SK-N-SH treated with all-trans-retinoic acid at 6 μM for 48 hours (cell line): ENCODE data around the gene IQCH.

Experiments
- ATAC-seq: fragments of 200-7000 bp; cut with Tn5 transposase; 3 replicates; pipeline ENCODE4 v1.9.1; 2020; ENCODE audit warnings: mild to moderate bottlenecking, moderate library complexity
- ARNTL ChIP-seq: fragments of 450-650 bp; formaldehyde crosslinking; IDR thresholded peaks from 2 replicates; pipeline ENCODE4 v1.5.0; 2020; ENCODE audit warnings: low read depth, mild to moderate bottlenecking, moderate library complexity, borderline replicate concordance
- BACH2 ChIP-seq: fragments of 250-450 bp; sonication (Bioruptor Pico); IDR thresholded peaks from 2 replicates; pipeline ENCODE4 v1.9.0; 2021; ENCODE audit warnings: mild to moderate bottlenecking, borderline replicate concordance
- CREB5 ChIP-seq: fragments of 250-450 bp; sonication (Bioruptor Pico); IDR thresholded peaks from 2 replicates; pipeline ENCODE4 v1.5.1; 2020; ENCODE audit warnings: low read depth, mild to moderate bottlenecking, moderate library complexity
- ESRRG ChIP-seq: fragments of 250-450 bp; sonication (Bioruptor Pico); IDR thresholded peaks from 2 replicates; pipeline ENCODE4 v1.6.1; 2021; ENCODE audit warnings: mild to moderate bottlenecking
- ISL1 ChIP-seq: fragments of 250-450 bp; sonication (Bioruptor Pico); IDR thresholded peaks from 2 replicates; pipeline ENCODE4 v2.1.2; 2022; ENCODE audit warnings: mild to moderate bottlenecking, moderate library complexity
- OSR1 ChIP-seq: fragments of 250-450 bp; sonication (Bioruptor Pico); IDR thresholded peaks from 2 replicates; pipeline ENCODE4 v1.8.0; 2022; ENCODE audit warnings: moderate library complexity, mild to moderate bottlenecking, inconsistent platforms
- PATZ1 ChIP-seq: fragments of 250-450 bp; sonication (Bioruptor Pico); IDR thresholded peaks from 2 replicates; pipeline ENCODE4 v1.8.0; 2020; ENCODE audit warnings: mild to moderate bottlenecking, moderate library complexity, borderline replicate concordance
- POU6F1 ChIP-seq: fragments of 250-450 bp; sonication (Bioruptor Pico); IDR thresholded peaks from 2 replicates; pipeline ENCODE4 v1.8.0; 2021; ENCODE audit warnings: low read depth, mild to moderate bottlenecking, moderate library complexity, borderline replicate concordance
- RARB ChIP-seq: fragments of 250-450 bp; sonication (Bioruptor Pico); IDR thresholded peaks from 2 replicates; pipeline ENCODE4 v1.8.0; 2021; ENCODE audit warnings: mild to moderate bottlenecking, moderate library complexity
- SNAI2 ChIP-seq: fragments of 250-450 bp; sonication (Bioruptor Pico); IDR thresholded peaks from 2 replicates; pipeline ENCODE4 v1.5.0; 2020; ENCODE audit warnings: mild to moderate bottlenecking, moderate library complexity
- TOX ChIP-seq: fragments of 250-450 bp; sonication (Bioruptor Pico); IDR thresholded peaks from 2 replicates; pipeline ENCODE4 v1.8.0; 2021; ENCODE audit warnings: mild to moderate bottlenecking, moderate library complexity, borderline replicate concordance
- TSHZ2 ChIP-seq: fragments of 250-450 bp; sonication (Bioruptor Pico); IDR thresholded peaks from 2 replicates; pipeline ENCODE4 v1.5.0; 2020; ENCODE audit warnings: mild to moderate bottlenecking, moderate library complexity
- ZC3H10 ChIP-seq: fragments of 250-450 bp; sonication (Bioruptor Pico); IDR thresholded peaks from 2 replicates; pipeline ENCODE4 v1.5.1; 2021; ENCODE audit warnings: mild to moderate bottlenecking, moderate library complexity
- ZNF70 ChIP-seq: fragments of 450-650 bp; formaldehyde crosslinking; IDR thresholded peaks from 2 replicates; pipeline ENCODE4 v1.5.0; 2020; ENCODE audit warnings: mild to moderate bottlenecking, moderate library complexity
- ZNF8 ChIP-seq: fragments of 450-650 bp; formaldehyde crosslinking; IDR thresholded peaks from 2 replicates; pipeline ENCODE4 v1.5.0; 2020; ENCODE audit warnings: mild to moderate bottlenecking, moderate library complexity

The IQCH gene

GRCh38 chr15:67400890-67401289 lies 146.3 kb downstream of the IQCH start (continued):
- TF ChIP-seq PATZ1 = no peak
- TF ChIP-seq SNAI2 (CRISPR knock-in tag) = no peak
- no peak for TF ChIP-seq ZNF8 (CRISPR knock-in tag)
- no peak for TF ChIP-seq CREB5 (CRISPR knock-in tag)
- no peak for TF ChIP-seq ZNF70 (CRISPR knock-in tag)
- no peak for TF ChIP-seq ZC3H10 (CRISPR knock-in tag)
- no peak for TF ChIP-seq BACH2 (CRISPR knock-in tag)
- no peak for TF ChIP-seq RARB (CRISPR knock-in tag)
- no peak for TF ChIP-seq ISL1 (CRISPR knock-in tag)
- TF ChIP-seq TOX (CRISPR knock-in tag) = no peak
- no peak for TF ChIP-seq POU6F1 (CRISPR knock-in tag)
- TF ChIP-seq, all 23 proteins: peak for 0

- no peak for ATAC-seq
- TF ChIP-seq TSHZ2 (CRISPR knock-in tag) = no peak
Observed at GRCh38 chr15:67401336-67401735, 146.8 kb downstream of the IQCH start.

- ATAC-seq = no peak
- no peak for TF ChIP-seq ISL1 (CRISPR knock-in tag)
- TF ChIP-seq ARNTL (CRISPR knock-in tag) = no peak
- no peak for TF ChIP-seq PATZ1
- no peak for TF ChIP-seq OSR1 (CRISPR knock-in tag)
- no peak for TF ChIP-seq TSHZ2 (CRISPR knock-in tag)
- TF ChIP-seq POU6F1 (CRISPR knock-in tag) = no peak
- TF ChIP-seq ZNF8 (CRISPR knock-in tag) = no peak
- no peak for TF ChIP-seq ZC3H10 (CRISPR knock-in tag)
- TF ChIP-seq CREB5 (CRISPR knock-in tag) = no peak
- TF ChIP-seq ESRRG (CRISPR knock-in tag) = no peak
- TF ChIP-seq SNAI2 (CRISPR knock-in tag) = no peak
Observed at GRCh38 chr15:67403428-67404154, 149.0 kb downstream of the IQCH start.
